CD4-positive, alpha-beta T cell treated with Interleukin-21 for 1 hour (primary cell): ENCODE results near the gene PARD3B.
"Not testable (repeated sequence)": the region's sequence is repeated elsewhere in the genome, so short reads cannot be mapped to it uniquely, and the experiment has no call there.

Source experiments
- DNase-seq: peaks from one replicate; pipeline ENCODE4 v3.0.0-alpha.2; 2020

The PARD3B gene

DNA sequence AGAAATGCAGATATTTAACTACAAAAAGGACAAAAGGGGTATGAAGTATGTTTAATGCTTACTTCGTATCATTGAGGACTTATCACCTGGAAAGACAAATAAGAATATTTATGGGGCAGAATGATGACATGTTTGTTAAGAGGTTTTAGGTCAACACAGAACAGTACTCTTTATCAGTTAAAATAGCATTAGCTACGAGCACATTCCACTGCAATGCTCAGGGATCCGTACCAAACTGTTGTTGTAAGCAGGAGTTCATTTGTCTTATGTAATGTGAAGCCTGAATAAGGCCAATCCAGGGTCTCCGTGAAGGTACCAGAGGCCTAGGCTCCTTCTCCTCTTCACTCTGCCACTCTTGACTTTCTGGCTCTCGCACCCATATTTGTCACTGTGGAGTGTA is 671.3 kb downstream of the PARD3B start:
- no peak for DNase-seq

DNA sequence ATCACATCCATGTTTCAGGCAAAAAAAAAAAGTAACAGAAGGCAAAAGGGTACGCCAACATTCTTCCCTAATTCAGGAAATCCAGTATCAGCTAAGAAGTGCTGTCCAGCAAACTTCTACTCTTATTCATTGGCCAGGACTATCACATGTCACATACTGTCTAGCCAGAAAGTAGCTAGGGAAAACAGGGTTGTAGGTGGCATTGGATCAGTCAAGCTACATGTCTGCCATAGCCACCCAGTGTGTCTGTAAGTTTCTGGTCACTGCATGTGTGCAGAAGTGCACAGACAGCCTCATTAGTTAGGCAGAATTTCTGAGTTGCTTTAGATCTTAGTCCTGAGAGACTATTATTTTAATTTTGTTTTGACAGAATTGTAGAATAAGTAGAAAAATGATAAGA is 671.7 kb downstream of the PARD3B start:
- no peak for DNase-seq

DNA sequence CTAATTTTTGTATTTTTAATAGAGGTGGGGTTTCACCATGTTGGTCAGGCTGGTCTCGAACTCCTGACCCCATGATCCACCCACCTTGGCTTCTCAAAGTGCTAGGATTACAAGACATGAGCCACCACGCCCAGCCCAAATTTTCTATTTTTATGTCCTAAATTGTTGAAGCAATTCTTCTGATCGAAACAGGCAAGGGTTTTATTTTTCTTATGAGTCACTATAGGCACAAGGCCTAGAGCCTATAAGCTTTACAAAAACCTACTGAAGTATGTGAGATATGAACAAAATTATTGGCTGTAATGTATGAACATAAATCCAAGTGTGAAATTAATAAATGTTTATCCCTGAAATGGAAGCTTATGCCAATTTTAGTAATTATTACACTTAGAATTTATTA is 672.8 kb downstream of the PARD3B start:
- no peak for DNase-seq

DNA sequence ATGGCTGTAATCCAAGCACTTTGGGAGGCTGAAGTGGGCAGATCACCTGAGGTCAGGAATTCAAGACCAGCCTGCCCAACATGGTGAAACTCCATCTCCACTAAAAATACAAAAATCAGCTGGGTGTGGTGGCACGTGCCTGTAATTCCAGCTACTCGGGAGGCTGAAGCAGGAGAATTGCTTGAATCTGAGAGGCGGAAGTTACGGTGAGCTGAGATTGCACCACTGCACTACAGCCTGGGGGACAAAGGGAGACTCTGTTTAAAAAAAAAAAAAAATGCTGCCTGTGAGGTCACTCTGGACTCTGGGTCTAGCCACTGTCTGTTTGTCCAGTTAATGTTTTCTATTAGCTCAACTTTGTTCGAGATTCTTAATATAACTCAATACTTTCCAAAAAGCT is 673.5 kb downstream of the PARD3B start:
- DNase-seq = not testable (repeated sequence)

DNA sequence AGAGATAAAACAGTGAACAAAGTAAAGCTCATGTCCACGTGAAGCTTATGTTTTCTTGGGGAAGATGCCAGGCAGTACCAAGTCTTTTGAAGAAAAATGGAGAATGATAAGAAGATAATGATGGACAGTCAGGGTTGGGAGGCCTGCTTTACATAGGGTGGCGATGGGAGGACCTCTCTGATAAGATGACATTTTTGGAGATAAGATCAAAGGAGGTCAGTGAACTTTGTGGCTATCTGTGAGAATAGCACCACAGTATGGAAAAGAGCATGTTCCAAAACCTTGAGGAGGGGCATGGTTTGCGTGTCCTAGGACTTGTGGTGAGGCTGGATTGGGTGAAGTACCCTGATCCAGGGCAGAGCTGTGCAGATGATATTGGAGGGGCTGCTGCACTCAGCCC is 675.3 kb downstream of the PARD3B start:
- DNase-seq = no peak

DNA sequence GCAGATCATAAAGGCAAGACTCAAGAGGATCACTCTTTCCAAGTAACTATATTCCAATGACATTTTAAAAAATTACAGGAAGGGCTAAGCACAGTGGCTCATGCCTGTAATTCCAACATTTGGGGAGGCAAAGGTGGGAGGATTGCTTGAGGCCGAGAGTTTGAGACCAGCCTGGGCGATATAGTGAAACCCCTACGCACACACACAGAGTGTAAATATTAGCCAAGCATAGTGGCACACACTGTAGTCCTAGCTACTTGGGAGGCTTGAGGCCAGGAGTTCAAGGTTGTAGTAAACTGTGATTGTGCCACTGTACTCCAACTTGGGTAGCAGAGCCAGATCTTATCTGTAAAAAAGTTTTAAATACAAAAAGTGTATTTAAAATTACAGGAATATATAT is 686.8 kb downstream of the PARD3B start:
- no peak for DNase-seq

DNA sequence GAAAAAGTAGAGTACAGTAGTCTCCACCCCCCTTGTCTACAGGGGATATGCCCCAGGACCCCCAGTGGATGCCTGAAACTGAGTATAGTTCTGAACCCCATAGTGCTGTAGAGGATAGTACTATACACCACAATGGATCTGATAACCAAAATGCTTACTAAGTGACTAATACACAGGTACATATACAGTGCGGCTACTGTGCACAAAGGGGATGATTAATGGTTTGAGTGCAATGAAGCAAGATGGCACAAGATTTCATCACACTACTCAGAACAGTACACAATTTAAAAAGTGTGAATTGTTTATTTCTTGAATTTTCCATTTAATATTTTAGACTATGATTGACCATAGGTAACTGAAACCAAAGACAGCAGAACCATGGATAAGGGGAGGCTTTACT is 690.2 kb downstream of the PARD3B start:
- DNase-seq = no peak

DNA sequence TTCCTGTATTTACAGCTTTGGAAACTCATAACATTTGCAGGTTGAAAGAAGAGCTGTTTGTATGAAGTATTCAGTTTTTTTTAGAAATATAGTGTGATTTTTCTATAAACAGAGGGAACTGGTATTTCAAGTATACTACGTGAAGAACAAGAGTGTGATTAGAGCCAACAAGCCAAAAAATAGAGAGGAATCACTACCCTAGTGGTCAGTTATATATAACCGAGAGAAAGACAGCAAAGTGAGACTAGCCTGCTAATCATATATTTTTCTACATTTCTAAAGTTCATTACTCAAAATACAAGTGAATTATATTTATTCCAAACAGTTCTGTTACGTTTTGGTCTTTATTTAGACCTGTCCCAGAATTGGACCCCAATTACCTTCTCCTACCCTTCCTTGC is 692.2 kb downstream of the PARD3B start:
- DNase-seq = no peak

DNA sequence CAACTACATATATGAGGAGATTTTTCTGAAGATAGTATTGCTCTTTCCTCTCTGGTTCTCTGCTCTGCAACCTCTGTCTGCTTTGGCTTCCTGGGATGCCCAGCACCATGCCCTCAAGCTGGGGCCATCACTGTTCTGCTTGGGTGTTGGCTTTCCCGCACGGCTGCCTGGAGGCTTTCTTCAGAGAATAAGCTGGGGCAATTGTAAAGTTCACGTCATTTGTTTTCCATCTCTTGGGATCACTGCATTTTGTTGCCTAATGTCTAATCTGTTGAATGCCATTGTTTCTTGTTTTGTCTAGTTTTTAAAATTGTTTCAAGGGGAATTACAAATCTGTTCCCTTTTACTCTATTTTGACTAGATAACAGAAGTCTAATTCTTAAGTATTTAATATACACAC is 699.7 kb downstream of the PARD3B start:
- DNase-seq = no peak

DNA sequence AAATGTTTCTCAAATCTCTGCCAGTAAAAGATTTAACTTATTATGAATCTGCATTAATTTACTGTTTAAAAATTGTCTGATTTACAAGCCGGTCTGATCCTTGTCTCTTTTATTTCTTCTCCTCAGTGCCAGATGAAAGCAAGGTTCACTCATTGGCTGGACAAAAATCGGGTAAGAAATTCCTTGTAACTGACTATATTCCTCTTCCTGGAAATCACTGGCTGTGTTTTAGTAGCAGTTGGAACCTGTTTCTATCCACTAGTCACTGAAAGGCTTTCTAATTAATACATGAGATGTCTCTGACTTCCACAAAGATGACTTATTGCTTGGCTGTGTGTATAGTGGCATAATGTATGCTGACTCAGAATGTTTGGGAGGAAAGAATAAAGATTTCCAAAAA is 700.4 kb downstream of the PARD3B start:
- DNase-seq = no peak

DNA sequence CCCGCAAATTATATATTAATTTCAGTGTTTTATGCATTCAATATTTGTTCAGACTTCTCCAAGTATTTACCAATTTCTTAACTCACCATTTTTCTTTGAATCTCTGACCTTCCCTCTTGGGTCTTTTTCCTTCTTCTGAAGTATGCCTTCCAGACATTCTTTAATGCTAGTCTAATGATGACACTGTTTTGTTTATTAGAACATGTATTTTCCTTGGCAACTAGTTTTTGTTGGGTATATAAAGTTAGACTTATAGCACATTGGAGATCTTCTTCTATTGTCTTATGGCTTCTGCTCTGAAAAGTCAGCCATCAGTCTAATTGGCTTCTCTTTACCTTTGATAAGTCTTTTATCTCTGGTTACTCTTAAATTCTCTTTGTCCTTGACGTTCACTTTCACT is 713.8 kb downstream of the PARD3B start:
- DNase-seq = no peak

DNA sequence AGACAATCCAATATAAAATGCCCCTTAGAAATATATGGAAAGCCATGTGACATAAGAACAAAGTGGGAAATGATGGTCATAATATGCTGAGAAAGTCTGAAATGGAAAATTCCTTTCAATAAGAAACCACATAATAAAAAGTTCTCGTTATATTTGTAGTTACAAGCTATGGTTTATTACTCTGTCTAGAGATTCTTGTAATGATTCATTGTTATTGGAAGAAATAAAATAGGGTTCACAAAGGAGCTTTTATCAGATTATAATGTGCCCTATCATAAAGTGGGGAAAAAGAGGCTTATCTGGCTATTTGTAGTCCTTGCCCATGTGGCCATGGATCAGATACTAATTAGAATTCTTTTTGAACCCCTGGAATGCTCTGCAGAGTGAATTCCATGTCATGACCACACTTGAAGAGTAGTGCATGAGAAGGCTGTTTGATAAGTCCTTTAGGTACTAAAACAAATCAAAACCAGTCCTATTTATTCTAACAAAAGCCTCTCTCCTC is 716.3 kb downstream of the PARD3B start:
- DNase-seq = no peak

DNA sequence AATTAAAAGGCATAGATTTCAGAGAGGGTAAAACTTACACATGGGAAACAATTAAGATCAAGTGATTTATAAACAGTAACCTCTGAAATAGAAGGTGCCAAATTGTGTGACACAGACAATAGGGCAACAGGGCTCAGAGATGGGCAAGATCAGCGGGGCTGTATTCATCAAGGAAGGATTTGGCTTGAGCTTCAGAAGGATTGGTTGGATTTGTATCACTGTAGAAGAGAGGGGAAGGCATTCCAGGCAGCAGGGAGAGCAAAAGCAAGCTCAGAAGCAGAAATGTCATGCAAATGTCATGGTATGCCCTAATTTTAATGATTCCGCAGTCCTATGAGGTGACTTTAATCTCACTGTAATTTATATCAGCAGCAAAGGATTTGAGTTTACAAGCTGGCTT is 722.0 kb downstream of the PARD3B start:
- no peak for DNase-seq

DNA sequence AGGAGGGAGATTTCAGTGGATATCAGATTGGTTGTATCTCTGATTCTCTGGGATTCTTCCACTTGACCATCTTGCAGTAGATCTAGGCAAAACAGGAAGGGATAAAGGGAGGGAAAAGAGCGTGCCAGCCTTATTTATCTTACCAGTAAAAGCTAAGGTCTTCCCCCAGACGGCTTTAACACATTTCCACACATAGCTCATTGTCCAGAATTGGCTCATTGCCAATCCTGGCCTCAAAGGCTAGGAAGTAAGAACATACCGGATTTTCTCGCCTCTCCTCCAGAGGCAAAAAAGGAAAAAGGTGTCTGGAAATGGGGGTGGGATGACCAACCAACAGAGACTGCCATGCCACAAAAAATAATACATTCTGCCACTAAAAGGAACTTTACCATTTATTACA is 725.4 kb downstream of the PARD3B start:
- DNase-seq = no peak

DNA sequence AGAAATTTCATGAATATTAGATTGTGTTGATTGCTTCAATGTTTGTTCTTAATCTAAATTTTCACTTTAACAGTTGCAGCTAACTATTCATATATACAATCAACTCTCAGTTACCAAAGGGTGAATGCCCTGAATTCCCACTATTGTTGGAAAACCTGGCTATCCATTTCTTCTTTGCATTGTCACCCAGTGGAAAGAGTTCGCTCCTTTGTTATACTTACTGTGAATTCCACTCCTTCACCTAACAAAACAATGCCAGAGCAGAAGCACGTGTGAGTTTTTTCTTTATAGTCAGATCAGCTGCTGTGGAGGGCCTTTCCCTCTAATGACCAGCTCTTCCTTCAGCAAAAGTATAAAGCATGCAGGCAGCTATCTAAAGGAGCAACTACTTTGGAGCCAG is 727.9 kb downstream of the PARD3B start:
- no peak for DNase-seq

DNA sequence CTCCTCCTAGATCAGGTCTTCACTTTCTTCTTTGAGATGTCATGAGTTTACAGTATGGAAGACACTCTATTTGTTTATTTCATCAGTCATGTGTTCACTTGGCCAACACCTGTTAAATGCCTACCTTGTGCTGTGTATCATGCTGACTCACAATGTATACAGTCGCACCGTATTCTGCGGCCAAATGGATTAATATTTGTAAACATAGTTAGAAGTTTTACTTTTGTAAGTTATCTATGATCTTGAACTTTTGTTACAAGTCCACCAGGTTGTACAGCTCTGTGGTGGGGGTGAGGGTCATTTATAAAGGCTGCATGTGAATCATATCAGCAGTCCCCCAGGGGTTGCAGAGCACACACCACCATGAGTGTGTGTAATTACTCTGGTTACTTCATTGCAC is 728.4 kb downstream of the PARD3B start:
- no peak for DNase-seq

DNA sequence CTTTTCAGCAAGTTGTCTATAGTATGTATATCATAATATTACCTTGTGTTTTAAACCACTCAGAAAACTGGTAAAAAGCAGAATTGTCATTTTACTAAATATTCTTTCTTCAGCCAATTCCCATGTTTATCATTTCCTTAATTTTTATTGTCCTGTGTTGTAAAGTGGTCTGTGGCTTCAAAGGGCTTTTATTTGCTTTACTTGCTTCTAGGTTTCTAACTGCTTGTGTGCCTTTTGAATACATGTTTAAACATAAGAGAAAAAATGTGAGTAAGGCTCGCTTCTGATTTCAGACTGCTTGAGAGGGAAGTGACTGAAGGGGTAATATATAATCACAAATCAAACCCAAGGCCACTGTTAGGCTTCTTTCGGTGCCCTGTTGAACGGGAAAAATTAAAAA is 729.5 kb downstream of the PARD3B start:
- no peak for DNase-seq

DNA sequence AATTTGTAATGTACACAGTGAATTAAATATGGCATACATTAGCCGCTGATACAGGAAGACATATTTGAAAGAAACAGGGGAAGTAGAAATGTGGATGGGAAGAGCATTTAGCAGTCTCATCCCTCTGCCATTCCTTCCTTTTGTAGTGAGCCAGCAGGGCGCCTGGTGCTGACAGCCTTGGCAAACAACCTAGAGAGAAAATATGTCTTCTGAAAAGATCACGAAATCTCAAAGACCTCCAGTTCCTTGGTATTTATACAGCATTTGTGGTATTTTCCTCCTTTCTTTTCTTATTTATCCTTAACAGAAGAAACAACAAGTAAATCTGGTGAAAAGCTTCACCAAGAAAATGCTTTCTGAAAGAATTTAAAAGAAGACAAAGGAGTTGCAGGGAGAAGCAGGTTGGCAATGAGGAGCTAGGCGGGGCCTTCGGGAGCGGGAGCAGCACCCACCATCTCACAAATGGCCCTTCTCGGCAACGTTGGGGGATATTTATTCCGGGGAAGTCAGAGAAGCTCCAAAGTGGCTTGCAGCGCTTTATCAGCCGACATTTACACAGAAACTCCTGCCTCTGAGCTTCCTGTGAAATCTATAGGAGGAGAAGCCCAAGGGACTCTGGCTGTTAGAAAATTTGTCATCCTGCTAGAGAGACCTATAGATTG is 731.0 kb downstream of the PARD3B start:
- no peak for DNase-seq

DNA sequence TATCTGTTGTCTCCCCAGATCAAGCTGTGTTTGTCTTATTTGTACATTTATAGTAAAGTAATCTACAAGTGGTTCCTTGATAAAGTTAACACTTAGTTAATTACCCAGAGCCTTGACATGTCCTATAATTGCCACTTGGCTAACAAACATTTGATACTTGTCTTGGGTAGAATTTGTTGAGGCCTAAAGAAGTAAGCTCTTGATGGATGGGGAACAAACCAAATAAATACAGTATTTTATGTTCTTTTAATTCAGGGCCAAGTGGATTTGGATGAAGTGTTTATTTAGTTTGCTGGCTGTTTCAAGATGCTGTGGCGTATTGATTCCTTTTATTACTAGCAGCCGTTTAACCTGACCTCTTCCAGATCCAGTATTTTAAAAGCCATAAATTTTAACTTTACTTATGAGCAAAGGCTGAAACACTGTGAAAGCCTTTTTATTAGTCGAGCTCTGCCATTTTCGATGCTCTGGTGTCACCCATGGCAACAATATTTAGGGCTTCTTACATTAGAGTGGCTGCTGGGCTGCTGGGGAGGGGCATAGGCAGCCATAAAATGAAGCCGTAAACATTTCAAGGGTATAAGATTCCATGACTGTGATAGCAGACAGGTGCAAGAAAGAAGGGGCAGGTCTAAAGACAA is 735.4 kb downstream of the PARD3B start:
- DNase-seq = no peak

DNA sequence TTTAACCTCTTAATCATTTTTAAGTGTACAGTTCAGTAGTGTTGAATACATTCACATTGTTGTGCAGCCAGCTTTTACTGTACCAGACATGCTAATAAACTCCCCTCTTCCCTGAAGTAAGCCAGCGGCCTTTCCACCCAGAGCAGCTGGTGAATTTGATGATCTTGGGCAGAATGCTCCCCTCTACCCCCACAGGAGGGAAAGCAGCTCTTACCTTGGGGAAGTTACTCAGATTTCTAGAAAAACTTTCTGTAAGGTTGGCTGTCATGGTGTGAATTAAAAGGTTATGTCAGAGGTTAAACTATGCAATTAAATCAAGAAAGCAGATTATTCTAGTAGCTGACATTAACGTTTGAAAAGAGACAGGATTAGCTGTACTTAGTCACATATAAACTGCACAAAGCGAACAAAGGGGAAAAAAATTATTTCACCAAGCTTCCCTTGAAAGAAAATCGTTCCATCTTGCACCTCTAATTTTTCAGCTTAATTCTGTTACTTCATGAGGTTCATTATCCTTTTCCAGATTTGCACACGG is 738.5 kb downstream of the PARD3B start:
- no peak for DNase-seq

DNA sequence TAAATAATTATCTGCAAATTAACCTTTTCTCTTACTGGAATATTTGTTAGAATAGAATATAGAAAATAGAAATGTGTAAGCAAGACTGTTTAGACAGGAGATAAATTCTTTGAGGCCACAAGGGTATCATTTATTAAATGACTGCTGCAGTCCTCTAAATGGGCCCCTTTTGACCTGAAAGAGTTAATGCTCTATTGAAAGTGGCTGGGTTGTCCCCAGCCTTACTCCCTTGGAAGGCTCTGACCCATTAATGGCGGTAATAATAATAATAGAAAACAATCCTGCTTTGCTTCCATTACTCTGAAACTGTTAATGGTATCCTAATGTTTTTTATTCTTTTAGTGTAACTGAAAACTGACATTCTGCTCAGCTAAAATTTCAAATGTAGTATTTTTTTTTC is 739.1 kb downstream of the PARD3B start:
- DNase-seq = no peak

DNA sequence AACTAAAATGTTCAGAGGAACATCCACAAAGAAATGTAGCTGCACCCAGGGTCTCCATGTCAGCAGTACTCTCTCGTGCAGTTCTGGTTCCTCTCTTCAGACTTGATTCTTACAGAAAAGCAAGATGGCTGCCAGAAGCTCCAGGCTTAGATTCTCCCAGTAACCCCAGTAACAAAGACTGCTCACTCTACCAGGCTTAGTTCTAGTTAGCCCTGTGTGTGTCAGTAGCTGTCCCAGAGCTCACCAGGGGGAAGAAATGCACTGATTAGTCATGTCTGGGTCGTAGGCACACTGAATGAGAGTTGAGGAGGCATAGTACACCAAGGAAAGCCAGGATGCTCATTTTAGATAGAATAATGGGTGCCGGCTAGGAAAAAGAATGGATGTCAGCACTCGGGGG is 742.0 kb downstream of the PARD3B start:
- no peak for DNase-seq

DNA sequence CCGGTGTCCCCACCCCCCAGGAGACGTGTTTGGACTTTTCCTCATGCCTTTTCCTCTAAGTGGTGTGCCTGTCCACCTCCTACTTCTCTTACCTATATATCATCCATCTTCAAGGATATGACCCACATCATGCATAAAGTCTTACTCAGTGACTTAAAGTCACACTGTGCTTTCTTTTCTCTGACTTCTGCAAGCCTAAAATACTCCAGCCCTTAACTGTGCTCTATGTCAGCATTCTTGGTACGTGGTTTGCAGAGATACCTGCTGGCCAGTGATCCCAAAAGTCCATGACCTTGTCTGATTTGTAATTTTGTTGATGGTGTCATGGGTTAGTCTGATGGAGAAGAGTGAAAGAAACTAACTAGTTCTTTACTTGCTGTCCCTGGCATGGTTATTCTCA is 743.4 kb downstream of the PARD3B start:
- DNase-seq = no peak

DNA sequence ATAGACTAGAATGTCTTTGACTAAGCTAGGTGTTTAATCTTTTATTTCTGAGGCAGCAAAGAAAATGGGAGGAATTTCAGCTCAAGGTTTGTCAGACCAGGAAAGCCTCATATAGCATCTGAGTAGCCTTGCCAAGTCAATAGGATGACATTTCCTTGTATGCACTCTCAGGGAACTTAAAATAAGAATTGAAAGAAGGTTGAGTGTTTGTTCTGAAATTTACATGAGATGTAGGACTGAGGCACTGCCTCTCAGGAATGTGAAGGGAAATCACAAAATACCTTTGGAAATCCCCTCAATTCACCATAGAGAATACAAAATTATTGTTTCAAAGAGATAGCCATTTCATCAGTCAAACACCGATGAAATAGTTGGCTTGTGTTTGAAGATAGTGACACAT is 745.0 kb downstream of the PARD3B start:
- no peak for DNase-seq
